Lower leg skin (tissue), 4 donors: Measurements from ENCODE around the gene GNG12. TPM values are rescaled to one million over a fixed set of nuclear protein-coding genes. Genes with fewer than 3 reads are reported as not detected.

Experiments
- DNase-seq, 2 donors: peaks; one replicate each; pipeline ENCODE4 v3.0.0-alpha.2; 2019; ENCODE audit warnings: low spot score in 2 of 2
- H3K4me3 ChIP-seq: fragments of 200-600 bp; sonication (generic); 2 replicates; pipeline ENCODE4 v1.5.1; 2017; ENCODE audit warnings: mild to moderate bottlenecking, low read depth; ENCODE audit not compliant: poor library complexity, severe bottlenecking
- POLR2A ChIP-seq, 2 donors: fragments of 450-650 bp; IDR thresholded peaks; one replicate each; pipeline ENCODE4 v1.6.1; 2016 to 2017; ENCODE audit warnings: antibody characterized with exemption in 2 of 2, mild to moderate bottlenecking in 1 of 2, moderate library complexity in 1 of 2
- WGBS, 2 donors: methylation state at CpG; one replicate each; pipeline ENCODE4 v1.1.5; 2018; 5-methylcytosine and 5-hydroxymethylcytosine counted together
- intact Hi-C: fragments of 100-400 bp; cut with DNase I; formaldehyde crosslinking; loops from one replicate; pipeline ENCODE4 v1.15.0; 2023; ENCODE audit warnings: low total_unique reads
- total RNA-seq, 4 donors: library from RNA; depleted of rRNA; stranded (reverse); fragments of >200 nt; gene quantifications; one replicate each; pipeline ENCODE4 v1.1.0, GENCODE V29; 2016
- TF ChIP-seq, protein P1 (sequence below), 3 donors: fragments of 450-650 bp; IDR thresholded peaks; one replicate each; pipeline ENCODE4 v1.5.1; 2016; ENCODE audit warnings: antibody characterized with exemption in 3 of 3, mild to moderate bottlenecking in 3 of 3, moderate library complexity in 2 of 3

GNG12 gene
- total RNA-seq, 4 donors from 2014 or later, result 89.7 to 113 (median 99.2) TPM

DNA sequence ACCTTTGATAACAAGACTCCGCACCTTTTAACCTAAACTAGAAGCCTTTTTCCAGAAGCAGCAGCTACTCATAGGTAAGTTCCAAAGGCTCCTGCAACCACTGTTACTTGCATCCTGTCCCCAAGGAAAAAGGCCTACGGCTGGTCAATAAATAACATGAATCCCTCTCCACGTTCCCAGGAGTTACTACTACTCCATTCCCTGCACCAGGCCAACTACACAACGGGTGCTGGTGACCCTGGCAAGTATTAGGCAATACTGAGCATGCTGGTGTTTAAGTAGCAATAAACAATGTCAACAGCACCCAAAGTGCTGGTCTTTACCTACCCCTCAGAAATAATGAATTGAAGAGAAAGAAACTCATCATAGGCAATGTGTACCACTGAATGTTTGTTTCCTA lies 7.7 kb downstream of the GNG12 start:
- TF ChIP-seq, protein P1, sequence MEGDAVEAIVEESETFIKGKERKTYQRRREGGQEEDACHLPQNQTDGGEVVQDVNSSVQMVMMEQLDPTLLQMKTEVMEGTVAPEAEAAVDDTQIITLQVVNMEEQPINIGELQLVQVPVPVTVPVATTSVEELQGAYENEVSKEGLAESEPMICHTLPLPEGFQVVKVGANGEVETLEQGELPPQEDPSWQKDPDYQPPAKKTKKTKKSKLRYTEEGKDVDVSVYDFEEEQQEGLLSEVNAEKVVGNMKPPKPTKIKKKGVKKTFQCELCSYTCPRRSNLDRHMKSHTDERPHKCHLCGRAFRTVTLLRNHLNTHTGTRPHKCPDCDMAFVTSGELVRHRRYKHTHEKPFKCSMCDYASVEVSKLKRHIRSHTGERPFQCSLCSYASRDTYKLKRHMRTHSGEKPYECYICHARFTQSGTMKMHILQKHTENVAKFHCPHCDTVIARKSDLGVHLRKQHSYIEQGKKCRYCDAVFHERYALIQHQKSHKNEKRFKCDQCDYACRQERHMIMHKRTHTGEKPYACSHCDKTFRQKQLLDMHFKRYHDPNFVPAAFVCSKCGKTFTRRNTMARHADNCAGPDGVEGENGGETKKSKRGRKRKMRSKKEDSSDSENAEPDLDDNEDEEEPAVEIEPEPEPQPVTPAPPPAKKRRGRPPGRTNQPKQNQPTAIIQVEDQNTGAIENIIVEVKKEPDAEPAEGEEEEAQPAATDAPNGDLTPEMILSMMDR (IDR thresholded peaks at IDR 0.05), result no peak
- TF ChIP-seq POLR2A (IDR thresholded peaks at IDR 0.05), result no peak
- WGBS, 2 donors, result 84 to 87% methylated on average over 4 of the region's 4 CpGs
- no peak overlapping the region for H3K4me3 ChIP-seq
- intact Hi-C loops, result no loop called here
- no peak for DNase-seq

DNA sequence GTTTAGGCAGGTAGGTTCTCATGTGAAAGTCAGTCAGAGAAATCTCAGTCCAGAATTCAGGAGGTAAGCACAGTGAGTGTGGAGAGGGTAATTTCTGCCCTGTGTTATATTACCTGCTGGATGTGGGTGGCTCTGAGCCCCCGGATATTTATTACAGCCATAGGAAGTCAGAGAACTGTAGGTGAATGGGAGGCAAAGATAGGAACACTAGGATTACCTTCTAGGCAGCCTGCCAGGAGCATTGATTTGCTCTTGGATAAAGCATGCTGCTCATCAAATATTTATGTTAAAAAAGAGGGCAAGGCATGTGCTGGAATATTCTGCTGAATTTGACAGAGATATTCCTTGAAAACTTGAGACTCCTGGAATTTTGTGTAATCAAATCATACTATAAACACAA lies 8.5 kb downstream of the GNG12 start:
- WGBS, 2 donors, result 50 to 86% methylated on average over 1 of the region's 1 CpG
- no peak overlapping the region for H3K4me3 ChIP-seq
- intact Hi-C loops, result no loop called here
- no peak for DNase-seq
- TF ChIP-seq, protein P1 (IDR thresholded peaks at IDR 0.05), result no peak
- TF ChIP-seq POLR2A (IDR thresholded peaks at IDR 0.05), result no peak

DNA sequence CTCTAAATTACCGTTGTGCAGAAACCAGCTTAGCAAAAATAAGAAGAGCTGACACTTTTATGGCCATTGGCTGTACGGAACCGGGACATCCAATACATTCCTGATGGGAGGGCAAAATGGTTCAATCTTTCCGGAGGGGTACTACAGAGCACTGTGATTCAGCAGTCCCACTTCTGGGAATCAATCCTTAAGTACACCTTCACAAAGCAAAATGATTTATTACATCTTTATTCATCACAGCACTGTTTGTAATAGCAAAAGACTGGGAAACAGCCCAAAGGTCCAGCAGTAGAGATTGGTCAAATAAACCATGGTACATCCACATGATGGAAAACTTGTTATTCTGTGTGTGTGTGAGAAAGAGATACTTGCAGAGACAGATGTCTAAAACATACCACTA lies 9.7 kb downstream of the GNG12 start:
- no peak overlapping the region for H3K4me3 ChIP-seq
- TF ChIP-seq, protein P1 (IDR thresholded peaks at IDR 0.05), result no peak
- intact Hi-C loops, result no loop called here
- no peak for DNase-seq
- 50 to 67% methylated on average over 4 of the region's 4 CpGs for WGBS, 2 donors

DNA sequence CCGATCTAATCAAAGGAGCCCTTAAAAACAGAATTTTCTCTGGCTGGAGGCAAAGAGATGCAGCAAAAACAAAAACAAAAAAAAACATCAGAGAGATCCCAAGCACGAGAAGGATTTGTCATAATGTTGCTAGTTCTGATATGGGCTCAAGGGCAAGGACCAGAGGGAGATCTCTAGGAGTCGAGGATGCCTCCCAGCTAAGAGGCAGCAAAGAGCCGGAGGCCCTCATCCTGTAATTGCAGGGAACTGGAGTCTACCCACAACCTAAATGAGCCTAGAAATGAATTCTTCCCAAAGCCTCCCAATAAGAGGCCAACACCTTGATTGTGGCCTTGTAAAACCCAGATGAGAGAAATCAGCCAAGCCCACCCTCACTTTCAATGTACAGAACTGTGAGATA lies 12.0 kb downstream of the GNG12 start:
- no peak overlapping the region for H3K4me3 ChIP-seq
- DNase-seq, result no peak
- intact Hi-C loops, result no loop called here
- 87 to 90% methylated on average over 4 of the region's 4 CpGs for WGBS, 2 donors
- TF ChIP-seq POLR2A (IDR thresholded peaks at IDR 0.05), result no peak
- TF ChIP-seq, protein P1 (IDR thresholded peaks at IDR 0.05), result no peak

DNA sequence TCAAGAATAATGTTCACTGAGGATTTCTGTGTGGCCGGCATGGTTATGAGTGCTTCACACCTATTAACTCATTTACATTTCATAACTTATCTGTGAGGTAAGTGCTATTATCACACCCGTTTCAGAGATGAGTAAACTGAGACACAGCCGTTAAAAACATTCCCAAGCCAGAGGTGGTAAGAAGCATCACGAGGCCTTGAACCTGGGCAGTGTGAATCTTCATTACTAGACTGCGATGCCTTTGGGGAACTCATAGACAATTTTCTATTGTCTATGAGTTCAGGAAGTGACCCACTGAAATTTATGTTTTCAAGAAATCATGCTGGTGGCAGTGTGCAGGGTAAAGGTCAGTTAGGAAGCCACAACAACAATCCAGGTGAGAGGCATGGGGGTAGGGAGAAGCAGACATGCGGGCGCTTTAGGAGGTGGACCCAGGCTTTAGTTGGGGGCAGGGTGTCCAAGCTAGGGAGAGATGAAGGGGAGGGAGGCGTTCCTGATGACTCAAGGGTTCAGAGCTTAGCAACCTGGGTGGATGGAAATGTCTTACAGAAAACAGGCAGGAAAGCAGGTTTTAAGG lies 14.5 kb downstream of the GNG12 start:
- intact Hi-C loops, result no loop called here
- 87 to 88% methylated on average over 8 of the region's 8 CpGs for WGBS, 2 donors
- TF ChIP-seq, protein P1 (IDR thresholded peaks at IDR 0.05), result no peak
- no peak for TF ChIP-seq POLR2A (IDR thresholded peaks at IDR 0.05)
- no peak for DNase-seq
- no peak overlapping the region for H3K4me3 ChIP-seq

DNA sequence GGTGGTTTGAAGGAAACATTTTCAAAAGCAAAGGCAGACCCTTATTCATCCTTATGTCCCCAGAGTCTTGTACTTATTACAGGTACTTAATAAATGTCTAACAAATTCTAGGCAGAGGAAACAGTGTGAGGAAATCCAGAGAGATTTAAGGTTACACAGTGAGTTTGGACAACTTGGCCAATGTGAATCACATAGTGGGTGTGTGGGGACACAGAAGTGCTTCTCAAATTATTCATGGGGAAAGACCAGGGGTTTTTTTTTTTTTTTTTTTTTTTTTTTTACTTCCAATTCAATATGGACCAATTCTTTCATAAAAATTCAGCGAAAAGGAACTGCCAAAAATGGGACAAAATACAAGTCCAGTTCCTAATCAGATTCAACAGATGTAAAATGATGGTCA lies 15.1 kb downstream of the GNG12 start:
- TF ChIP-seq POLR2A (IDR thresholded peaks at IDR 0.05), result no peak
- TF ChIP-seq, protein P1 (IDR thresholded peaks at IDR 0.05), result no peak
- 91 to 97% methylated on average over 1 of the region's 1 CpG for WGBS, 2 donors
- no peak overlapping the region for H3K4me3 ChIP-seq
- no peak for DNase-seq
- intact Hi-C loops, result no loop called here
